KMS-11 (cell line): ENCODE measurements around the gene DFFB.

Experiments used
- H2AFZ ChIP-seq: fragments of 200-600 bp; sonication (generic); 2 replicates; pipeline ENCODE4 v1.6.1; 2016; ENCODE audit warnings: antibody characterized with exemption, mixed run types, low read depth
- H3K27ac ChIP-seq: fragments of 200-600 bp; sonication (generic); 2 replicates; pipeline ENCODE4 v1.6.1; 2016; ENCODE audit warnings: mild to moderate bottlenecking, mixed run types
- H3K27me3 ChIP-seq: fragments of 200-600 bp; sonication (generic); 2 replicates; pipeline ENCODE4 v1.6.1; 2017; ENCODE audit warnings: mild to moderate bottlenecking, low read depth, mixed run types, moderate library complexity; ENCODE audit not compliant: insufficient read depth
- H3K36me3 ChIP-seq: fragments of 200-600 bp; sonication (generic); 2 replicates; pipeline ENCODE4 v1.6.1; 2017; ENCODE audit warnings: mild to moderate bottlenecking, mixed run types; ENCODE audit not compliant: insufficient read depth
- H3K4me1 ChIP-seq: fragments of 200-600 bp; sonication (generic); 2 replicates; pipeline ENCODE4 v1.6.1; 2016; ENCODE audit warnings: mild to moderate bottlenecking, low read depth, mixed run types; ENCODE audit not compliant: poor library complexity, severe bottlenecking
- H3K4me2 ChIP-seq: fragments of 200-600 bp; sonication (generic); 2 replicates; pipeline ENCODE4 v1.7.0; 2016; ENCODE audit warnings: mild to moderate bottlenecking, mixed run types
- H3K4me3 ChIP-seq: fragments of 200-600 bp; sonication (generic); IDR thresholded peaks from 2 replicates; pipeline ENCODE4 v1.6.1; 2017; ENCODE audit warnings: low read depth, low read length, mixed read lengths; ENCODE audit not compliant: insufficient read depth
- H3K79me2 ChIP-seq: fragments of 200-600 bp; sonication (generic); 2 replicates; pipeline ENCODE4 v1.6.1; 2016; ENCODE audit warnings: low read depth, mixed run types; ENCODE audit not compliant: insufficient read depth
- H3K9ac ChIP-seq: fragments of 200-600 bp; sonication (generic); 2 replicates; pipeline ENCODE4 v1.6.1; 2016; ENCODE audit warnings: mild to moderate bottlenecking, mixed run types
- H4K20me1 ChIP-seq: fragments of 200-600 bp; sonication (generic); 2 replicates; pipeline ENCODE4 v1.6.1; 2016; ENCODE audit warnings: mild to moderate bottlenecking, mixed run types; ENCODE audit not compliant: insufficient read depth
- TF ChIP-seq, protein P1 (sequence below): fragments of 200-600 bp; sonication (generic); conservative IDR thresholded peaks from 2 replicates; pipeline ENCODE4 v1.6.1; 2017; ENCODE audit warnings: low read depth, mild to moderate bottlenecking, antibody characterized with exemption, low read length, moderate library complexity, mixed read lengths

The DFFB gene

GRCh38 chr1:3929126-3929525 is 71.8 kb downstream of the DFFB start:
- H4K20me1 ChIP-seq = no peaks in the 10 kb centered on the region
- H3K4me2 ChIP-seq = no peak overlapping the region
- H3K36me3 ChIP-seq = no peaks in the 10 kb centered on the region

GRCh38 chr1:3930301-3931006 is 73.2 kb downstream of the DFFB start:
- Histone ChIP-seq H3K4me3 (no peak overlapping the region), H3K27me3 (peaks cover 45% of the 10 kb centered on the region), H4K20me1 (no peaks in the 10 kb centered on the region), H3K79me2 (no peaks in the 10 kb centered on the region), H3K36me3 (no peaks in the 10 kb centered on the region), H3K4me1 (no peaks in the 10 kb centered on the region), H3K9ac (no peak overlapping the region), H3K4me2 (no peak overlapping the region), H2AFZ (no peak overlapping the region), H3K27ac (no peak overlapping the region)
- TF ChIP-seq, protein P1, sequence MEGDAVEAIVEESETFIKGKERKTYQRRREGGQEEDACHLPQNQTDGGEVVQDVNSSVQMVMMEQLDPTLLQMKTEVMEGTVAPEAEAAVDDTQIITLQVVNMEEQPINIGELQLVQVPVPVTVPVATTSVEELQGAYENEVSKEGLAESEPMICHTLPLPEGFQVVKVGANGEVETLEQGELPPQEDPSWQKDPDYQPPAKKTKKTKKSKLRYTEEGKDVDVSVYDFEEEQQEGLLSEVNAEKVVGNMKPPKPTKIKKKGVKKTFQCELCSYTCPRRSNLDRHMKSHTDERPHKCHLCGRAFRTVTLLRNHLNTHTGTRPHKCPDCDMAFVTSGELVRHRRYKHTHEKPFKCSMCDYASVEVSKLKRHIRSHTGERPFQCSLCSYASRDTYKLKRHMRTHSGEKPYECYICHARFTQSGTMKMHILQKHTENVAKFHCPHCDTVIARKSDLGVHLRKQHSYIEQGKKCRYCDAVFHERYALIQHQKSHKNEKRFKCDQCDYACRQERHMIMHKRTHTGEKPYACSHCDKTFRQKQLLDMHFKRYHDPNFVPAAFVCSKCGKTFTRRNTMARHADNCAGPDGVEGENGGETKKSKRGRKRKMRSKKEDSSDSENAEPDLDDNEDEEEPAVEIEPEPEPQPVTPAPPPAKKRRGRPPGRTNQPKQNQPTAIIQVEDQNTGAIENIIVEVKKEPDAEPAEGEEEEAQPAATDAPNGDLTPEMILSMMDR = no peak

More at GRCh38 chr1:3929126-3929525, 71.8 kb downstream of the DFFB start:
- H2AFZ ChIP-seq = no peak overlapping the region
- H3K9ac ChIP-seq = no peak overlapping the region
- H3K27me3 ChIP-seq = peaks cover 43% of the 10 kb centered on the region; the same call in 1 of the 2 replicates
- TF ChIP-seq, protein P1 = no peak
- H3K79me2 ChIP-seq = no peaks in the 10 kb centered on the region
- no peaks in the 10 kb centered on the region for H3K4me1 ChIP-seq
- no peak overlapping the region for H3K27ac ChIP-seq
- no peak overlapping the region for H3K4me3 ChIP-seq

- Histone ChIP-seq H2AFZ (no peak overlapping the region), H3K79me2 (no peaks in the 10 kb centered on the region), H3K4me2 (no peak overlapping the region), H3K27me3 (peaks cover 43% of the 10 kb centered on the region), H3K36me3 (no peaks in the 10 kb centered on the region), H3K27ac (no peak overlapping the region), H3K4me3 (no peak overlapping the region), H4K20me1 (no peaks in the 10 kb centered on the region), H3K4me1 (no peaks in the 10 kb centered on the region), H3K9ac (no peak overlapping the region)
- TF ChIP-seq, protein P1 = no peak
Observed at GRCh38 chr1:3931007-3931912, 74.0 kb downstream of the DFFB start.

- Histone ChIP-seq H3K36me3 (no peaks in the 10 kb centered on the region), H3K79me2 (no peaks in the 10 kb centered on the region), H3K9ac (no peak overlapping the region), H4K20me1 (no peaks in the 10 kb centered on the region), H3K27me3 (peaks cover 51% of the 10 kb centered on the region), H3K4me1 (no peaks in the 10 kb centered on the region), H3K27ac (no peak overlapping the region), H3K4me3 (no peak overlapping the region), H2AFZ (no peak overlapping the region), H3K4me2 (no peak overlapping the region)
- TF ChIP-seq, protein P1 = no peak
Observed at GRCh38 chr1:3932156-3932919, 75.1 kb downstream of the DFFB start.
